ENCODE data around the gene CACUL1.

The CACUL1 gene

GRCh38 chr10:118689070-118689858 is 65.5 kb downstream of the CACUL1 start:
- no peak for DNase-seq (ENCODE audit: low read depth)
- no peak overlapping the region for H3K4me3 ChIP-seq (ENCODE audit: low read length)
- TF ChIP-seq CTCF (IDR thresholded peaks at IDR 0.05; ENCODE audit: insufficient read depth, low read depth, low read length, missing control alignments), result no peak

- TF ChIP-seq CTCF (IDR thresholded peaks at IDR 0.05; ENCODE audit: insufficient read depth, low read depth, low read length, missing control alignments), result no peak
- no peak for DNase-seq (ENCODE audit: low read depth)
Observed at GRCh38 chr10:118687472-118687871, 67.3 kb downstream of the CACUL1 start.

GRCh38 chr10:118682533-118682932 is 72.2 kb downstream of the CACUL1 start:
- no peak for TF ChIP-seq CTCF (IDR thresholded peaks at IDR 0.05; ENCODE audit: insufficient read depth, low read depth, low read length, missing control alignments)
- no peak overlapping the region for H3K4me3 ChIP-seq (ENCODE audit: low read length)
- DNase-seq (ENCODE audit: low read depth), result no peak

More at GRCh38 chr10:118687472-118687871, 67.3 kb downstream of the CACUL1 start:
- no peak overlapping the region for H3K4me3 ChIP-seq (ENCODE audit: low read length)

GRCh38 chr10:118680197-118680596 is 74.6 kb downstream of the CACUL1 start:
- TF ChIP-seq CTCF (IDR thresholded peaks at IDR 0.05; ENCODE audit: insufficient read depth, low read depth, low read length, missing control alignments), result no peak
- no peak overlapping the region for H3K4me3 ChIP-seq (ENCODE audit: low read length)
- no peak for DNase-seq (ENCODE audit: low read depth)

GRCh38 chr10:118674226-118674919 is 80.4 kb downstream of the CACUL1 start:
- no peak for TF ChIP-seq CTCF (IDR thresholded peaks at IDR 0.05; ENCODE audit: insufficient read depth, low read depth, low read length, missing control alignments)
- no peak for DNase-seq (ENCODE audit: low read depth)
- no peak overlapping the region for H3K4me3 ChIP-seq (ENCODE audit: low read length)

DNA sequence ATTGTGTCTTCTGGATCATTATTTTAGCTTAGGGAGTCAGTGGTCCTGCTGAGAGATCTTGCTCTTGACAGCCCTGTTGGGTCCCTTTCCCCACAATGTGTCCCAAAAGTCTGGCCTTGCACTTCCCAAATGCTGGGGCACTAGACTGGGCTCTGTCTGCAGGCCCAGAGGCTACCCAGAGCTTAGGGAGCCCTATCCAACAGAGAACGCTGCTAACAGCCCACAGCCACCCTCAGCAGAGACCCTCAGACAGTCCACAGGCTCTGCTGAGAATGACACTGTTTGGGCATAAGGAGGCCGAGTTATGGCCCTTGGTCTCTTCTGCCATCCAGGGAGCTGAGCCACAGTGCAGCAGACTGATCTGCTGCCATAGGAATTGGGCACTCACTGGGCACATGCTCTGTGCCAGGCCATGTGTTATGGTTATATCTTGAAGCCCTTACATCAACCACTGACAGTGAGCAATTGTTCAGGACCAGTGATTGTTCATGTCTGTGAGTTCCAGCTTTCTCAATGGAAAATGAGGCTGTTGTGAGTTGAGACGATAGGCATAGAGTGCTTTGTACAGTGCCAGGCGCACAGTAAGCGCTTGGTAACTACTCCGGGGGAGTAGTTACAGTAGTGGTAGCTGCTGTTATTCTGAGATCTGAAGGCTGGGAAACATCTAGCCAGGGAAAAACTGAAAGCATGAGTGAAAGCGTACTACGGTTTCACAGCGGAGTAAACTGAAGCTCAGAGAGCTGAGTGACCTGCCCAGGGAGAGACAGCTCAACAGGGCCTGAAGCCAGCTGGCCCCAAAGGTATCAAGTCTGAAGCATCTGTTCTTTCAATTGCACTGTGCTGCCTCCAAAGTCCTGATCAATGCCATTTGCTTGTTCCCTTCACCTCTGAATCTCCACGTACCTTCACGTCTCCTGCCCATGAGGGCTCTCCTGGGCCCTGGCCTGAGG is 81.7 kb downstream of the CACUL1 start:
- no peak for TF ChIP-seq CTCF (IDR thresholded peaks at IDR 0.05; ENCODE audit: insufficient read depth, low read depth, low read length, missing control alignments)
- DNase-seq (ENCODE audit: low read depth), result no peak
- H3K4me3 ChIP-seq (ENCODE audit: low read length), result no peak overlapping the region

All from epithelial cell of esophagus (primary cell).